Large intestine (tissue), 3 donors: ENCODE data around the gene ANKRD65. TPM values are rescaled to one million over a fixed set of nuclear protein-coding genes. Genes with fewer than 3 reads are reported as not detected.
A peak's percentile ranks its signal among the peaks of the same experiment; 100 is the strongest.
"Not testable (repeated sequence)": the region's sequence is repeated elsewhere in the genome, so short reads cannot be mapped to it uniquely, and the experiment has no call there.

ENCODE experiments used
- DNase-seq, 2 donors: peaks; one replicate each; pipeline versions ENCODE4 v3.0.0 to v3.0.0-alpha.2; 2013
- H3K27ac ChIP-seq: one replicate; pipeline ENCODE4 v1.5.1; 2013; ENCODE audit warnings: low read length
- H3K27me3 ChIP-seq: 2 replicates; pipeline ENCODE4 v1.6.1; 2013; ENCODE audit warnings: low read length; ENCODE audit not compliant: control insufficient read depth, insufficient read depth
- H3K36me3 ChIP-seq: 2 replicates; pipeline ENCODE4 v1.6.1; 2013; ENCODE audit warnings: low read length; ENCODE audit not compliant: control insufficient read depth, insufficient read depth
- H3K4me1 ChIP-seq: one replicate; pipeline ENCODE4 v1.6.1; 2013; ENCODE audit warnings: low read length; ENCODE audit not compliant: control insufficient read depth, insufficient read depth
- H3K4me3 ChIP-seq: one replicate; pipeline ENCODE4 v1.5.1; 2013; ENCODE audit warnings: low read length
- H3K9me3 ChIP-seq: one replicate; pipeline ENCODE4 v1.6.1; 2013; ENCODE audit warnings: mild to moderate bottlenecking, low read depth, low read length, moderate library complexity; ENCODE audit not compliant: control insufficient read depth
- WGBS: methylation state at CpG from one replicate; pipeline ENCODE4 v1.1.5; 2013; ENCODE audit warnings: low lambda C conversion rate; ENCODE audit not compliant: insufficient coverage; 5-methylcytosine and 5-hydroxymethylcytosine counted together
- polyA plus RNA-seq: library from polyadenylated mRNA; unstranded; fragments of 120-200 nt; gene quantifications from one replicate; pipeline ENCODE4 v1.2.1, GENCODE V29; 2013

The ANKRD65 gene
- polyA plus RNA-seq, 1 donor = 2.6 TPM

DNA sequence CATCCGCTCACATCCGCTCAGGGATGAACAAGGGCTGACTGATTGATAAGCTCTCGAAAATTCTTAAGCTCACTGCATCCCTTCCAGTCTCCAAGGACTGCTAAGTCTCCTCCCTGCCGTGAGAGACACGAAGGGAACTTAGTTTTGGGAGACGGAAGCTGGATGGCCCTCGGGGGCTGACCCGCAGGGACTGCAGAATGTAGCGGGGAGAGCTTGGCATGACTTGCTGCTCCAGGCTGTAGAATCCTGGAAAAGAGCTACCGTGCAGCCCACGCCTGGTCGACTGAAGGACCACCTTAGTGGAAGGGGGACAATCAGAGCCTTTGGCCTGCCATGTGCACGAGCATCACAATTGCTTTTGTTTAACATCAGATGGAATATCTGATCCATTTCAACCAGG, 5.3 kb downstream of the ANKRD65 start:
- Histone ChIP-seq H3K4me1 (no peaks in the 10 kb centered on the region), H3K27me3 (peaks cover 6% of the 10 kb centered on the region), H3K4me3 (no peak overlapping the region), H3K27ac (no peak overlapping the region), H3K9me3 (peaks cover 11% of the 10 kb centered on the region), H3K36me3 (no peaks in the 10 kb centered on the region)
- no peak for DNase-seq
- WGBS = no CpG with 5 or more reads among the region's 13 CpGs

DNA sequence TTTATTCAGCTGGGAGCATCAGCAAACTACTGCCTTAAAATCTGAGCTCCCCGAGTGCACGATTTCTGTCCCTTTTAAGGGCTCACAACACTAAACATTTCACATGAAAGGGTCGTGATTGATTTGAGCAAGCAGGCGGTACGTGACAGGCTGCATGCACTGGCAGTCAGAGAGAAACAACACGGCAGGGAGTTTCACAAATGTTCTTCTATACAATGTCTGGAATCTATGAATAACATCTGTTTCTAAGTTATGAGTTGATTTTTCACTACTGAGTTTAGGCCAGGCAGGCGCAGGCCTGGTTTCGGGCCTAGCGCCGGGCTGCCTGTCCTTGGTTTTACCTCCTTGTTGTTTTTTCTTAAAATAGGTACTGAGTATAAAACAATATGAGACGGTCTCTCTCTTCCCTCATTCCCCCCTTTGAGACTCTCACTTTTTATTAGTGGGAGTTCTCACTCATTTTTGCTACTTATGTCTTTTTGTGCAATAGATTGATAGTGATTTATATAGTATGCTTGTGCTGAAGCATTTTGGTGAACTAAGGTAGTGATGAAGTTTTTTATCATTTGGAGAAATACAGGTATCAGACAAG, 8.7 kb downstream of the ANKRD65 start:
- not testable (repeated sequence) for H3K9me3 ChIP-seq, H3K27me3 ChIP-seq, DNase-seq, H3K36me3 ChIP-seq, H3K27ac ChIP-seq, H3K4me3 ChIP-seq, H3K4me1 ChIP-seq
- WGBS = 100% methylated on average over 5 of the region's 11 CpGs

DNA sequence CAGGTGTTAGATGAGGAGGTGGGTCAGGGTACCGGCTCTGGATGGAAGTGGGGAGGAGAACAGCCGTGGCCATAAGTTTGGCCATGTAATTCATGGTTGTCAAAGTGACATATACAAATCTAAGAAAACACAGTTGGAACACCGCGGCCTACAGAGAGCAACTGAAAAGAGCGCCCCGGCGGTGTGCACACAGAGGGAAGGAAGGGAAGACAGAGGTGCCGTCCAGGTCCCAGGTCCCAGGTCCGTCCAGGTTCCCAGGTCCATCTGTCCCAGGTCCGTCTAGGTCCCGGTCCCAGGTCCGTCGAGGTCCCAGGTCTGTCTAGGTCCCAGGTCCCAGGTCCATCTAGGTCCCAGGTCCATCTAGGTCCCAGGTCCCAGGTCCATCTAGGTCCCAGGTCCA, 9.4 kb downstream of the ANKRD65 start:
- no peak overlapping the region for H3K4me3 ChIP-seq
- no peaks in the 10 kb centered on the region for H3K27me3 ChIP-seq
- peaks cover 8% of the 10 kb centered on the region for H3K9me3 ChIP-seq
- WGBS = no CpG with 5 or more reads among the region's 13 CpGs
- DNase-seq = no peak
- no peaks in the 10 kb centered on the region for H3K4me1 ChIP-seq
- H3K36me3 ChIP-seq = peaks cover 3% of the 10 kb centered on the region
- no peak overlapping the region for H3K27ac ChIP-seq

DNA sequence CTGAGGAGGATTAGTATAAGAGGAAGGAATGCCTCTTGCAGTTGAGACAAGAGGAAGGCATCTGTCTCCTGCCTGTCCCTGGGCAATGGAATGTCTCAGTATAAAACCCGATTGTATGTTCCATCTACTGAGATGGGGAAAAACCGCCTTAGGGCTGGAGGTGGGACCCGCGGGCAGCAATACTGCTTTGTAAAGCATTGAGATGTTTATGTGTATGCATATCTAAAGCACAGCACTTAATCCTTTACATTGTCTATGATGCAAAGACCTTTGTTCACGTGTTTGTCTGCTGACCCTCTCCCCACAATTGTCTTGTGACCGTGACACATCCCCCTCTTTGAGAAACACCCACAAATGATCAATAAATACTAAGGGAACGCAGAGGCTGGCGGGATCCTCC, 10.8 kb downstream of the ANKRD65 start:
- Histone ChIP-seq H3K4me1 (peaks cover 10% of the 10 kb centered on the region), H3K36me3 (peaks cover 10% of the 10 kb centered on the region)
- H3K4me3 ChIP-seq, H3K27me3 ChIP-seq, DNase-seq, H3K9me3 ChIP-seq, H3K27ac ChIP-seq: not testable (repeated sequence)
- WGBS = no CpG with 5 or more reads among the region's 8 CpGs

DNA sequence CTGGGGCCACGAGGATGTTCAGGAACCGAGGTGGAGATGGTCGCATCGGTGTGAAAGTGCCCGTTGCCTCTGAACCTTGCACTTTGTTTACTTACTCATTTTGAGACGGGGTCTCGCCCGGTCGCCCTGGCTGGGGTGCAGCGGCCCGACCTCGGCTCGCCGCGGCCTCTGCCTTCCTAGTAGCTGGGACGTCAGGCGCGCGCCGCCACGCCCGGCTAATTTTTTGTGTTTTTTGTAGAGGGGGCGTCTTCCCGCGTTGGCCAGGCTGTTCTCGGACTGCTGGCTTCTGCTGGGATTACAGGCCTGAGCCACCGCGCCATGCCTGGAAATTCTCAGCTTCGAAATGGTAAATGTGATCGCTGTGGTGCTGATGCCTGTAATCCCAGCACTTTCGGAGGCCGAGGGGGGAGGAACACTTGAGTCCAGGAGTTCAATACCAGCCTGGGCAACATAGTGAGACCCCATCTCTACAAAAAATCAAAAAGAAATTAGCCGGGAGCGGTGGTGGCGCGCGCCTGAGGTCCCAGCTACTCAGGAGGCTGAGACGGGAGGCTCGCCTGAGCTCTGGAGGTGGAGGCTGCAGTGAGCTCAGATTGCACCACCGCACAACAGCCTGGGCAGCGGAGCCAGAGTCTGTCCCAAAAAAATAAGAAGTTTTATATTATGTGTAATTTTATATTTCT, 13.3 kb downstream of the ANKRD65 start:
- Histone ChIP-seq H3K9me3 (peaks cover 8% of the 10 kb centered on the region), H3K27me3 (no peaks in the 10 kb centered on the region), H3K4me3 (peak overlapping the region; percentile 95), H3K27ac (peak overlapping the region; percentile 80), H3K4me1 (peaks cover 10% of the 10 kb centered on the region), H3K36me3 (peaks cover 22% of the 10 kb centered on the region)
- no CpG with 5 or more reads among the region's 41 CpGs for WGBS
- DNase-seq = peak in 1 of 2 donors; percentile 57

DNA sequence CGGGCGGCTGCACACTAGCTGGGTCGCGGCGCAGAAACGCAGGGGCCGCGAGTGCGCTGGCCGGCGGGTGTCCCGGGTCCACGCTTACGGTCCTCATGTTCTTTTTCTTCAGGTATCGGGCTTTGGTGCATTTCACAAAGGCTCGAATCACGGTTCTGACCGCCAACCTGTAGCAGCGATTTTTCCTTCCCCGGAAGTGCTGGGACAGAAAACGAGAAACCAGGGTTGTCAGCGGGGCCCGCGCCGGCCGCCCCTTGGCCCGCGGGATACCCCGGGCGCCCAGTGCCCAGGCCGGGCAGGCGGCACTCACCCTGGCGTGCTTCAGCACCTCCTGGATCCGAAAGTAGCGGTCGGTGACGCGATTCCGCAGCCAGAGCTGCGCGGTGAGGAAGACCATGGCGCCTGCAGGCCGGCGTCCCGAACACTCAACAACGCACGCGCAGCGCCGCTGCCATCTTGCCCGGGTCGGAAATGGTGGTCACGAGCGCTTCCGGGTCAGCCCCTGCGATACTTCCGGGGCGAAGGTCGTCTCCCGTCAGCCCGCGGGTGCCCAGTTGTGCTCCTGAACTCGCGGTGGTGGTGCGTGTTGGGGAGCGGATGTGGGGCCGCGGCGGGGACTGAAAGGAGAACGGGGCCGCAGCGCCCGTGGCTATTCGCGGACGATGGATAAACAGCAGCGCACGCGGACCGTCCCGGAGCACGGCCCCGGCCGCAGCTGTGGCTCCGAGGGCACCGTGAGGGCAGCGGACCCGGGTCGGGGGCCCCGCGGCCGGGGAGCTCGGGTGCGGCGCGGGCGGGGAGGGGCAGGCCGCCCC, 14.0 kb downstream of the ANKRD65 start, which contains the start of gene MRPL20:
Gene MRPL20, minus strand, starts transcription at position 473 of the 815 bp plus-strand sequence. Its CDS starts 76 bp downstream, at position 397.
- H3K36me3 ChIP-seq = peaks cover 29% of the 10 kb centered on the region
- H3K27me3 ChIP-seq = no peaks in the 10 kb centered on the region
- peak within 1 kb of the TSS; percentile 95 for H3K4me3 ChIP-seq
- DNase-seq = peak; percentile 92 to 95
- WGBS = no CpG with 5 or more reads among the region's 98 CpGs
- peaks cover 10% of the 10 kb centered on the region for H3K4me1 ChIP-seq
- H3K9me3 ChIP-seq = peaks cover 3% of the 10 kb centered on the region
- peak within 1 kb of the TSS; percentile 80 for H3K27ac ChIP-seq

DNA sequence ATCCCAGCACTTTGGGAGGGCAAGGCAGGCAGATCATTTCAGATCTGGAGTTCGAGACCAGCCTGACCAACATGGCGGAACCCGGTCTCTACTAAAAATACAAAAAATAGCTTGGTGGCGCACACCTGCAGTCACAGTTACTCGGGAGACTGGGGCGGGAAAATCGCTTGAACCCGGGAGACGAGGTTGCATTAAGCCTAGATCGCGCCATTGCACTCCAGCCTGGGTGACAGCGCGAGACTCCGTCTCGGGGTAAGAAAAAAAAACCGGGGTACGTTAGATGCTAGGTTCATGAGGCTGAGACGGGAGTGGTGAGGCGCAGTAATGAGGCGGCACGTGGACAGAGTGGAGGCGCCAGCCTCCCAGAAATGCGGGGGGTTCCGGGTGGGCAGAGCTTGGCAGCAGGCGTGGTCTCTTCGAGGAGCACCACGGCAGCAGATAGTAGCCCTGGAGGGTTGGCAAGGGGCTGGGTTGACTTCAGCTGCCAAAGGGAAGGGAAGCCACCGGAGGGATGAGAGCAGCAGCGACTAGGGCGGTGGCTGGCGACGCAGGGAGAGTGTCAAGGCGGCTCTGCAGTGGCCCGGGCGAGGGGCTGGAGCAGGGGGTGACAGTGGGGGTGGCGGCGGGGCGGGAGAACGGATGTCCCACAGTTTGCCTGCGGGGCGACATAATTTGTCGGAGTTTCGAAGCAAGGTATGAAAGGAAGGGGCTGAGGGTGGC, 14.8 kb downstream of the ANKRD65 start:
- no peaks in the 10 kb centered on the region for H3K9me3 ChIP-seq
- H3K36me3 ChIP-seq = peaks cover 34% of the 10 kb centered on the region
- H3K4me3 ChIP-seq = peak overlapping the region; percentile 95
- H3K27me3 ChIP-seq = no peaks in the 10 kb centered on the region
- no peak overlapping the region for H3K27ac ChIP-seq
- no CpG with 5 or more reads among the region's 43 CpGs for WGBS
- peaks cover 10% of the 10 kb centered on the region for H3K4me1 ChIP-seq
- no peak for DNase-seq

DNA sequence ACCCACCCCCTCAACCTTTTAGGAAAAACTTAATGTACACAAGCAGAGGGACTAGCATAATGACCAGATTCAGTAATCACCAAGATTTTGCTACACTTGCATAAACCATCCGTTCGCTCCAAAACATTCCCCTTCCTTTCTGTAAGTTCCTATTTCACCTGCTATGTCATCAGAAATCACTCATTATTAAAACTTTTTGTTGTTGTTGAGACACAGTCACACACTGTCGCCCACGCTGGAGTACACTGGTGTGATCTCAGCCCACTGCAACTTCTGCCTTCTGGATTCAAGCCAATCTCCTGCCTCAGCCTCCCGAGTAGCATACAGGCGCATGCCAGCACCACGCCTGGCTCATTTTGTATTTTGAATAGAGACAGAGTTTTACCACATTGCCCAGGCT, 17.4 kb downstream of the ANKRD65 start:
- no peaks in the 10 kb centered on the region for H3K27me3 ChIP-seq
- no peak for DNase-seq
- 100% methylated on average over 3 of the region's 7 CpGs for WGBS
- peaks cover 42% of the 10 kb centered on the region for H3K36me3 ChIP-seq
- H3K4me1 ChIP-seq = peaks cover 25% of the 10 kb centered on the region
- H3K4me3 ChIP-seq = no peak overlapping the region
- H3K9me3 ChIP-seq = no peaks in the 10 kb centered on the region
- no peak overlapping the region for H3K27ac ChIP-seq

DNA sequence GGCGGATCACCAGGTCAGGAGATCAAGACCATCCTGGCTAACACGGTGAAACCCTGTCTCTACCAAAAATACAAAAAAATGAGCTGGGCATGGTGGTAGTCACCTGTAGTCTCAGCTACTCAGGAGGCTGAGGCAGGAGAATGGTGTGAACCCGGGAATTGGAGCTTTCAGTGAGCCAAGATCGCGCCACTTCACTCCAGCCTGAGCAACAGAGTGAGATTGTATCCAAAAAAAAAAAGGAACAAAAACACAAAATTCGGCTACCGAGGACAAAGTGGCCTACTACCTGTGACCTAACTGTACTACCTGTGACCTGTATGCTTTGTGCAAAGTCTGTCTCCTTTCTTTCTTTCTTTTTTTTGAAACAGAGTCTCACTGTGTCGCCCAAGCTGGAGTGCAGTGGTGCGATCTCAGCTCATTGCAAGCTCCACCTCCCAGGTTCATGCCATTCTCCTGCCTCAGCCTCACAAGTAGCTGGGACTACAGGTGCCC, 18.1 kb downstream of the ANKRD65 start:
- H3K36me3 ChIP-seq = peaks cover 42% of the 10 kb centered on the region
- no CpG with 5 or more reads among the region's 9 CpGs for WGBS

More for the DNA sequence above, 18.1 kb downstream of the ANKRD65 start:
- not testable (repeated sequence) for DNase-seq, H3K27me3 ChIP-seq, H3K9me3 ChIP-seq, H3K4me3 ChIP-seq, H3K27ac ChIP-seq
- H3K4me1 ChIP-seq = peaks cover 29% of the 10 kb centered on the region
